HG03439 (cell line): ENCODE measurements around the gene RTP1.
"Not testable (repeated sequence)": the region's sequence is repeated elsewhere in the genome, so short reads cannot be mapped to it uniquely, and the experiment has no call there.

Source experiments
- ATAC-seq: cut with Tn5 transposase; IDR thresholded peaks from one replicate; pipeline ENCODE4 v1.9.1; 2021; ENCODE audit warnings: mild to moderate bottlenecking, moderate library complexity; ENCODE audit not compliant: unreplicated experiment

RTP1 gene

GRCh38 chr3:187196573-187197334, 532 bp upstream of the RTP1 start:
- no peak for ATAC-seq

DNA sequence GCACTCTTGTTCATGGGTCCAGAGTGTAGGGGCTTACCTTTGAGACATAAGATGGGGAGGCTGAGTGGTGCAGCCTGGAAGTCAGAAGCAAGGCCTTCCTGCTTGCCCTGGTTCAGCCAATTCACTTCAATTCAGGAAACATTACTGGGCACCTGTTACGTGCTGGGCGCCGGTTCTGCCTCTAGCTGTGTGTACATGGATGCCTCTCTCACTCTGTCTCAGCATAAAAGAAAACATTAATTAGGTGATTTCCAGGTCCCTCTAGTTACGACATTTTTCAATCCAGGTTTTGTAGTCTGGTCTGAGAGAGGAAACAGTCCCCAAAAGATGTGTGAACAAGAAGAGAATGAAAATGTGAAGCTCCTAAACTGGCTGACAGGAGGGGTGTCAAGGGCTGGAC, 1.2 kb downstream of the RTP1 start:
- ATAC-seq, result no peak

GRCh38 chr3:187199463-187200050, 2.3 kb downstream of the RTP1 start:
- not testable (repeated sequence) for ATAC-seq

GRCh38 chr3:187205683-187206082, 8.4 kb downstream of the RTP1 start:
- no peak for ATAC-seq

DNA sequence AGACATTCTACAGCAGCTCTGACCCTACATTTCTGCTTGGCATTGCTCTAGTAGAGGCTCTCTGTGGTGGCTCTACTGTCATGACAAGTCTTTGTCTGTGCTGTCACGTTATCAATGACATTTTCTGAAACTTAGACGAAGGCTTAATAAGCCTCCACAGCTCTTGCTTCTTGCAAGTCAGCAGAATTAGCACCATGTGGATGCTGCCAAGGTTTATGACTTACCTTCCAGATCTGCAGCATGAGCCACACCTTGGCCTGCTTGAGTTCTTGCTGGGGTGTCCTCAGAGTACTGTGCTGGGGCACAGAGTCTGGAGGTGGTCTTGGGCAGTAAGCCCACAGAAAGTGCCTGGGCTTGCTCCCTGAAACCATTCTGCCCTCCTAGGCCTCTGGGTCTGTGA, 9.8 kb downstream of the RTP1 start:
- no peak for ATAC-seq

DNA sequence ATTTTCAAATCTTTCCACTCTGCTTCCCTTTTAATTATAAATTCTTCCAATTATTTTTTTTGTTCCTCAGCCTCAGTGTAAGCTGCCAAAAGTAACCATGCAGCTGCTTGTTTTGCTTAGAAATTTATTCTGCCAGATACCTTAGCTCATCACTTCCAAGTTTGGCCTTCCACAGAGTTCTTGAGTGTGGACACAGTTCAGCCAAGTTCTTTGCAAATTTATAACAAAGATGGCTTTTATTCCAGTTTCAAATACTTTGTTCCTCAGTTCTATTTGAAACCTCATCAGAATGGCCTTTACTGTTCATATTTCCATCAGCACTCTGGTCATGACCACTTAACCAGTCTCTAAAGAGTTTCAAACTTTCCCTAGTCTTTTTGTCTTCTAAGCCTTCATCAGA, 10.3 kb downstream of the RTP1 start:
- no peak for ATAC-seq

DNA sequence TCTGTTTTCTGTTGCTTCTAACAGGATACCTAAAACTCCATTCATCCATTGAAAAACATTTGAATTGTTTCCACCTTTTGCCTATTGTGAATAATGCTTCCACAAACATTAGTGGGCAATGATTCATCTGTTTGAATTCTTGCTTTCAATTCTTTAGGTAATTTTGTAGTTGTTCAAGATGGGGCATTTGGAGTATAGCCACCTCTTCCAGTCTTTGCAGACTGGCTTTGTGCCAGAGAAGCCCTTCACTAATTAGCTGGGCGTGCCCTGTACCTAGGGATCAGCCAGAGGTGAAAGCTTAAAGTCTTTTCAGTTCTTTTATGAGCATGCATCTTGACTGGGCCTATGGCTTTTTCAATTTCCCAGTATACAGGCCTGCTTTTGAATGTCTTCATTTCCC, 10.9 kb downstream of the RTP1 start:
- no peak for ATAC-seq

DNA sequence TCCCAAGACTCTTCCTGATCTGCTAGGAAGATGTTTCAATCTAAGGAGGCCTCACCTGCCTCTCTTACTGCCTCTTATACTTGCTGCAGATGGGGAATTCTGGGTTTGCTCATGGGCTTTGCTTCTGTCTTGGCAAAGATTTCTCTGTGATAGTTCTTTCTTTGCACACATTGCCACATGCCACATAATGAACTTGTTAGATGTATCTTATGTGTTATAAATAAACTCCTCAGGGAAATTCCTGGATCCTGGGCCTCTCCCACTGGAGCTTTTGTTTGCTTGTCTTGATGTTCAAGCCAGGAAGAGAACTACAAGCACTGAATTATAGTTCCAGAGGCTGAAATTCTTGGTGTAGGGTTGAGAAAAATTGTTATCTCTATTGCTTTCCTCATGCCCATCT, 12.2 kb downstream of the RTP1 start:
- ATAC-seq, result no peak

DNA sequence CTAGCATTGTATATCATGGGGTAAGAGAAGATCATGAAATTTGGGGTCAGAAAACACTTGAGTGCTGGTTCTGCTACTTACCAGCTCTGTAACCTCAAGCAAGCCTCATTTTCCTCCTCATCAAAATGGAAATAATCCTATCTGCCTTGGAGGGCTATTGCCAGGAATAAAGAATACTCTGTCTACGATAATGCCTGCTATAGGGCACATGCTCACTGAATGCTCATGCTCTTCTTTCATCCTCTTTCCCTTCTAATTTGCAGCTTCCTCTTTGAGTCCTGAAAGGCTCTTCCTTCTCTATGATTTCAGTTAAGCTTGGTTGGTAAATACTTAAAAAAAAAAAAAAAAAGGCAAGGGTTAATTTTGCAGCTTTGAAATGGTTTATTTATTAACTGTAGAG, 12.8 kb downstream of the RTP1 start:
- ATAC-seq, result no peak

GRCh38 chr3:187210545-187211327, 13.4 kb downstream of the RTP1 start:
- no peak for ATAC-seq

DNA sequence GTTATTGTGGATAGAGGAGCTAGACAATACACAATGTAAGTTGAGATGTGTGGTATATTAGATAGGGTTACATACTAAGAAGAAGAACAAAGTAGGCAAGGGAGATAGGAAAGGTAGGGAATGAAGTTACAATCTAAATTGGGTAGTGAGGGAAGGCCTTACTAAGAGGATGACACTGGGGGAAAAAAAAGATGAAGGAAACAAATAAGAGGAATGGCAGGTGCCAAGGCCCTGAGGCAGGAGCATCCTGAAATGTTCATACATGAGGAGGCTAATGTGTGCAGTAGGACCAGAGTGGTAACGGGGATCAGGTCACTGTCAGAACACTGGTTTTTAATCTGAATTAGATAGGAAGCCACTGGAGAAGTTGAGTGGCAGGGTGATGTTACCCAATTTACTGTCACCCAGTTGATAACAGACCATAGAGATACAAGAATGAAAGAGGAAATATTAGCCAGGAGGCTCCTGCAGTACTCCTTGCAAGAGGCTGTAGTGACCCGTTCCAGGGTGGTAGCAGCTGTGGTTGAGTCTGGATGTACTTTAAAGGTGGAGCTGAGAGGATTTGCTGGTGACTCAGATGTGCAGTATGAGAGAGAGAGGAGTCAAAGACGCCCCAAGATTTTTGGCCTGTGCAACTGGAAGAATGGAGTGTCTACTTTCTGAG, 14.4 kb downstream of the RTP1 start:
- ATAC-seq, result no peak

DNA sequence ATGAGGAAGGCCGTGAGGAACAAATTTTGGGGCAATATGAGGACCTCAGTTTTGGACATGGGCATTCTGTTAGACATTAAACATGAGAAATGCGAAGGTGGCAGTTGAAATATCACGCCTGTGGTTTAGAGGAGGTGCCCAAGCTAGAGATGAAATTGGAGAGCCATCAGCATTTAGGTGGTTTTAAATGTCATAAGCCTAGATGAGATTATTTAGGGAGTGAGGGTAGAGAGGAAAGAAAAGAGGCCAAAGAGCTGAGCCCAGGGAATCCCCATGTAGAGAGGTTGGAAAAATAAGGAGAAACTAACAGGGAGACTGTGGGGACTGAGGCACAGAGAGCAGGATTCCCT, 14.9 kb downstream of the RTP1 start:
- ATAC-seq, result no peak

DNA sequence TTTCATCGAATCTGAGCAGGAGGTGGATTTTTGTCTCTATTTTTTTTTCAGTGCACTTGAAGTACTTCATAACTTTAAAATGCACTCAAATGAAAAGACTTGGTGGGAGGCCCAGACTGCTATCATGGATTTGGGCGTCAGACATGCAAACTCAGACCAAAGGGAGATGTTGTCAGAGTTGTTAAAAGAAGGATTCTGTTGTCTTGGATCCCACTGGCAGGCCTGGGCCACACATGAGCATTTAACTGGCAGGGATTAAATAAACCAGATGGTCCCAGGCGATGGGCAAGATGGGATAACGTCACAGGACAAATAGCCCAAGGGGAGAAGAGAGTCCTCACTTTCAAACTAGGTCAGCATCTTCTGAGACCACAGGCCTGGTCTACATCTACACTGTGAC, 15.4 kb downstream of the RTP1 start:
- no peak for ATAC-seq

- ATAC-seq, result no peak
Observed at GRCh38 chr3:187213616-187214015, 16.3 kb downstream of the RTP1 start.

- no peak for ATAC-seq
Observed at GRCh38 chr3:187215460-187215859, 18.2 kb downstream of the RTP1 start.

- ATAC-seq, result no peak
Observed at GRCh38 chr3:187222801-187223200, 25.5 kb downstream of the RTP1 start.

- no peak for ATAC-seq
Observed at GRCh38 chr3:187223799-187224198, 26.5 kb downstream of the RTP1 start.

DNA sequence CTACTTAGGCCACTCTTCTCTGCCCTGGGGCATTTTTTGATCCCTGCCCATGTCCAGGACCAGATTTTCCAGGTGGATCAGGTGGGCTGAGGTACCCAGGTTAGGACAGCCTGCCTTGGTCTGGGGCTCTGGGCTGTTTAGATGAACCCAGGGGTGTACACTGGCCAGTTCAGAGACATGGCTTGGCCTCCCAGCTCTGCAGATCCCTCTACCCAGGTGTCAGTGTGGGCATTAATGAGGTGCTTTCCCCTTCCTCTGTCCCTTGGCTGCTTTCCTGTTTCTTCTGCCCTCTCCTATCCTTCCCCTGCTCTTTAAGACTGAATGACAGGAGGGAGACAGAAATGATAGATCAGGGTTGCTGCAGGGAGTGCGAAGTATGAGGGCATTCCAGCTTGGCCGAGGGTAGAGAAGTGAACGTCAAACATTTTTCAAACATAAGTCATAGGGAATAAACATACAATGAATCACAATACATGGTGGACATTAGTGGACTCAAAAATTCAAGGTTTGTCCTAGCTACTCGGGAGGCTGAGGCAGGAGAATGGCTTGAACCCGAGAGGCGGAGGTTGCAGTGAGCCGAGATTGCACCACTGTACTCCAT, 30.5 kb downstream of the RTP1 start:
- ATAC-seq, result no peak

DNA sequence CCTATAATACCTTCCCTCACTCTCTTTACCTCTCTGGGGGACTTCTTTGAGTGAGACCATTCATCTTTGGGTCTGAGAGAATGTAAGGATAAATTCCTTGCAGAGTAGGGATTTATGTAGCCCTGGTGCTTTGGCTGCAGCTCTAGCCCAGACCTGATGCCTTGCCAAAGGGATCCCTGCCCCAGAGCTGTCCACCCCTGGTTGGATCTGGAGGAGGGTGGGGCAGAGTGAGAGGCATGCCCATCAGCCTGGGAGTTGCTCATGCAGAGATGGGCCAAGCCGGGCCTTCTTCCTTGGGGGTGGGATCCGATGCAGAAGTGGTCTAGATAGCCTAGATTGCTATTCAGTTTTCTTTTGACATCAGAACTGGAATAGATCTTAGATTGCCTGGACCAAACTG, 31.5 kb downstream of the RTP1 start:
- no peak for ATAC-seq

DNA sequence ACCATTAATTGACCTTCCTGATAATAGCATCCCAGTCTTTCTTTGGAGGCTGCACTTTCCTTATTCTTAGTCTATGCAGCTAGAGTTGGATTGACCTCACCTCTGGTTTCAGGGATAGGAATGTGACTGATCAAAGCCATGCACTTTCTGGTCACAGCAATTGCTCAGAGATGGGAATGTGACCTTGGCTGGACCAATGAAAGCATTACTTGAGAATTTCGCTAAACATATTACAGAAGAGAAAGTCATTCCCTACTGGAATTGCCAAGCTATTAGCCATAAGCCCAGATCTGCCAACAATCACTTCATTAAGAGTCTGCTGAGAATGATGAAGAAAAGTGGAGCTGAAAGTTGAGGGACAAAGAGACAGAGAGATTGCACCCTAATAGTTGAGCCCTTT, 32.7 kb downstream of the RTP1 start:
- no peak for ATAC-seq

GRCh38 chr3:187236962-187237361, 39.7 kb downstream of the RTP1 start:
- ATAC-seq, result no peak
